GM06990 (cell line): Measurements from ENCODE around the gene CASTOR1.

Experiments
- DNase-seq: peaks from one replicate; pipeline ENCODE4 v3.0.0-alpha.2; 2011; ENCODE audit not compliant: insufficient read length; ENCODE audit errors: extremely low read depth
- H3K27me3 ChIP-seq: replicated peaks from 2 replicates; pipeline ENCODE4 v1.6.0; 2011; ENCODE audit warnings: low read length; ENCODE audit not compliant: control insufficient read depth, insufficient read depth
- H3K36me3 ChIP-seq: 2 replicates; pipeline ENCODE4 v1.5.1; 2011; ENCODE audit warnings: low read length; ENCODE audit not compliant: control insufficient read depth, insufficient read depth
- H3K4me3 ChIP-seq: replicated peaks from 2 replicates; pipeline ENCODE4 v1.5.1; 2011; ENCODE audit warnings: low read depth, mild to moderate bottlenecking, control low read depth, low read length
- TF ChIP-seq, protein P1 (sequence below): IDR thresholded peaks from 2 replicates; pipeline ENCODE4 v1.5.1; 2011; ENCODE audit warnings: low read length, control low read depth, mild to moderate bottlenecking, inconsistent platforms; ENCODE audit not compliant: insufficient read depth, poor library complexity, severe bottlenecking

The CASTOR1 gene

DNA sequence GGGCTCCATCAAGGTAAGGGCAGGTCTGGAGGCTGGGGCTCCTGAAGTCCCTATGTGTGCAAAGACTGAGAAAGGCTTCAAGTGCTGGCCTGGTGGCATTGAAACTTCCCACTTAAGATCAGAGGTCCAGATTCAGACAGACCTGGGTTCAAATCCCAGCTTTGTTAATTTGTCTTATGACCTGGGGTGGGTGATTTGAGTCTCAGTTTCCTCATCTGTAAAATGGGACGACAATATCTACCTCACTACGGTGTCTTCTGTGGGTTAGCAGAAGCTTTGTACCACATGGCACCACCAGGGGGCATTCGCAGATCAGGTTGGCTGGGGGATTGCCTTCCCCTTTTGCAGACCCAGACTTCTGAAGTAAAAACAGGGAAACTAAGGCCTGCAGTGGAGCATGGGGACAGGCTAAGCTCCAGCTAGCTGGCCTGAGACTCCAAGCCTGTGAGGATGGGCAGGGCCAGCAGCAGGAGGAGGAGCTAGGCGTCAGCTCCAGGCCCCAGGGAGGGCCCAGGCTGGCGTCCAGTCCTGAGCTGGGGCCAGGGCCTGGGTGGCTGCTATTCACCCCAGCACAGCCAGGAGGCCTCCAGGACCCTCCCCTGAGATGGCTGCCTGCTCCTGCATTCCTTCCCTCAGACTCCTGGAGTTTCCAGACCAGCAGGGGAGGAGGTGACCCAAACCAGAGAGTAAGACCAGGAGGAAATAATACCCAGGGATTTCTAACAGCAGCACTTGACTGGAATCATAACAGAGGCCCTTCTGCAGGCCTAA is 1.5 kb downstream of the CASTOR1 start:
- peak overlapping the region; percentile 75 for H3K4me3 ChIP-seq
- DNase-seq: peak; percentile 77
- no peaks in the 10 kb centered on the region for H3K27me3 ChIP-seq
- peaks cover 11% of the 10 kb centered on the region for H3K36me3 ChIP-seq
- TF ChIP-seq, protein P1, sequence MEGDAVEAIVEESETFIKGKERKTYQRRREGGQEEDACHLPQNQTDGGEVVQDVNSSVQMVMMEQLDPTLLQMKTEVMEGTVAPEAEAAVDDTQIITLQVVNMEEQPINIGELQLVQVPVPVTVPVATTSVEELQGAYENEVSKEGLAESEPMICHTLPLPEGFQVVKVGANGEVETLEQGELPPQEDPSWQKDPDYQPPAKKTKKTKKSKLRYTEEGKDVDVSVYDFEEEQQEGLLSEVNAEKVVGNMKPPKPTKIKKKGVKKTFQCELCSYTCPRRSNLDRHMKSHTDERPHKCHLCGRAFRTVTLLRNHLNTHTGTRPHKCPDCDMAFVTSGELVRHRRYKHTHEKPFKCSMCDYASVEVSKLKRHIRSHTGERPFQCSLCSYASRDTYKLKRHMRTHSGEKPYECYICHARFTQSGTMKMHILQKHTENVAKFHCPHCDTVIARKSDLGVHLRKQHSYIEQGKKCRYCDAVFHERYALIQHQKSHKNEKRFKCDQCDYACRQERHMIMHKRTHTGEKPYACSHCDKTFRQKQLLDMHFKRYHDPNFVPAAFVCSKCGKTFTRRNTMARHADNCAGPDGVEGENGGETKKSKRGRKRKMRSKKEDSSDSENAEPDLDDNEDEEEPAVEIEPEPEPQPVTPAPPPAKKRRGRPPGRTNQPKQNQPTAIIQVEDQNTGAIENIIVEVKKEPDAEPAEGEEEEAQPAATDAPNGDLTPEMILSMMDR: peak; percentile 73

DNA sequence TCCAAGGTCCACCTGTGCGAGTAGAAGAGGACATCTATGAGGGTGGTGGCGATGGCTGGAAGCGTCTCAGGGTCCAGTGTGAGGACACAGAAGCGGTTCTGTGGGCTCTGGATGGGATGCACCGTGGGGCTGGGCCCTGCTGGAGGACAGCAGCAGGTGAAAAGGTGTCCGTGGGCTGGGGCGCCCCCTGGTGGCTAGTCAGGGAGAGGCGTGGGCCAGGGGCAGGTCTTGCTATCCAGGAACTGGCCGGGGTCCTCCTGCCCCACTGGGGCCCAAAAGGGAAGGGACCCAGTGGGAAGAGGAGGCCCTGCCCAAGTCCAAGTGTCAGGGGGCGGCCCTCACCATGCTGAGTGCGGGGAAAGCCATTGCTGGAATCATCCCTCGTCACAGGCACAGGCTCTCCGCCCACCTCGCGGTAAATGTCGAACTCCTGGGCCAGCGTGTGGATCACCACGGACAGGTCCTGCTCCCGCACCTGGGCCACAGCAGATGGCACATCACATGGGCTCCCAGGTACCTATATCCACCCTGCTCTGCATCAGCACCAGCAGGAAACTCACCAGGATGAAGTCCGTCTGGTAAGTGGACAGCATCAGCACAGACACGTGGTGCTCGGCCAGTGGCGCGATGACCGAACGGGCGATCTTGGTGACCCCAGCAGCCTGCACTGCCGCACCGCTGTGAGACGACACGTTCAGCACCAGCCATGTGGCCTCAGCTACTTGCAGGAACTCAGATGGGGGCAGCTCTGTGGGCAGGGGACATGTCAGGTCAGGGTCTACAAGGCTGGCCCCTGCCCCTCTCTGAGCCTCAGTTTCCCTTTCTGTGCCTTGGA is 2.3 kb downstream of the CASTOR1 start:
- peak; percentile 79 for DNase-seq
- Histone ChIP-seq H3K36me3 (peaks cover 4% of the 10 kb centered on the region), H3K4me3 (no peak overlapping the region), H3K27me3 (no peaks in the 10 kb centered on the region)
- TF ChIP-seq, protein P1: peak; percentile 96

DNA sequence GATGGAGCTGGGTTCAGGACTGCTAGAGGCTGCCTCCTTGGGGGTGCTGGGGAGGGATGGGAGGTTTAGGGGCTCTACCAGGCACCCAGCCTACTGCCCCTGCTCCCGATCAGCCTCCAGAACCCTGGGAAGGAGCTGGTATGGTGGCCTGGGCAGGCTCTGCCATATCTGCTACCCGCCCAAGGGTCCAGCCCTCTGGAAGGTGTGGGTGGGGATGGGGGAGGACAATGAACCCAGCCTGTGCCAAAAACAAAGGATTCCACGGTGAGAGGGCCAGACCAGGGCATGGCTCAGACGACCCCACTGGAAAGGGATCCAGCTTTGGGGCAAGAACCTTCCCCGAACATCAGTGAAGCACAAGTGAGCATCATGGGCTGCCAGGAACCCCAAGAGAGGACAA is 3.0 kb downstream of the CASTOR1 start:
- Histone ChIP-seq H3K36me3 (peaks cover 3% of the 10 kb centered on the region), H3K4me3 (no peak overlapping the region), H3K27me3 (no peaks in the 10 kb centered on the region)
- no peak for DNase-seq
- TF ChIP-seq, protein P1: no peak

DNA sequence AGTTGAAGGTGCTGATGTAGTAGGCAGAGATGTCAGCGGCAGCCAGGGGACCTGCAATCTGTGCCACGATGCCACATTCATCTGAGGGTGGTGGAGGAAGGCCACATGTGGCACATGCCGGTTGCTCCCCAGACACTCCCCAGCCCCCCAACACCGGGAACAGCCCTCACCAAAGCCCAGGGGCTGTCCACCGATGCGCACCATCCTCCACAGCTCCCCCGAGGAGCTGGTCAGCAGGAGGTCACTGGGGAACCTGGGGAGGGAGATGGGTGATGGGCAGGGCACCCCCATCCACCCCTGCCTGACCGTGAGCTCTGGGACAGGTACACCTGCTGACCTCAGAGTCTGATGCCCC is 3.5 kb downstream of the CASTOR1 start:
- no peak overlapping the region for H3K4me3 ChIP-seq
- DNase-seq: no peak
- no peaks in the 10 kb centered on the region for H3K27me3 ChIP-seq
- TF ChIP-seq, protein P1: no peak
- H3K36me3 ChIP-seq: no peaks in the 10 kb centered on the region

DNA sequence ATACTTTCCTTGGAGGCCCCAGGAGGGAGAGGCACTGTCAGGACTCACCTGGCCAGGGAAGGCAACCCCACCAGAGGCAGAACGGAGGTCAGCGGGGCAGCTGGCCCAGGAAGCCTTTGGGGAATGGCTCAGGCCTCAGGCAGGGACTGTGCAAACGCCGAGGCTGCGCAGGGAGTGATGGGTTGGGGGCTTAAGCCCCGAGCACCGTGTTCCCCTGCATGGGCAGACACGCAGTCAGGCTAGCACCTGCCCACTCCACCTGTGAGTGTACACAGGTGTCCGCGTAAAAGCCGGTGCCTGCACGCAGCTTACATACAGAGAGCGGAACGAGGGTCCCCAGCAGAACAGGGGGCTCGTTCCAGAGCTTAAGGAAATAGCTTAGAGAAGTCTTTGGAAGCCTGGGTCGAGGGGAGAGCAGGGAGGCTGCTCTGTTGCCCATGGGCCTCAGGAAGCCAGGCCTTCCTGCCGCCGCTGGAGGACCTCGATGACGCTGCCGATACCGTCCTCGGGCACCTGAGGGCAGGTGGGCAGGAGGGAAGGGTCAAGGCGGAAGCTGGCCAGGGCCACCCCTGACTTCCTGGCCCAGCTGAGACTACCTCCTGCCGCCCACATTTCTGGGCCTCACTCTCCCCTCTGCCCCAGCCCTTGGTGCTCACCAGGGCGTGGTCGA is 4.0 kb downstream of the CASTOR1 start:
- no peak overlapping the region for H3K4me3 ChIP-seq
- TF ChIP-seq, protein P1: no peak
- H3K36me3 ChIP-seq: no peaks in the 10 kb centered on the region
- no peak for DNase-seq
- H3K27me3 ChIP-seq: no peaks in the 10 kb centered on the region
